OCI-LY1 (cell line): ENCODE data around the gene TUFT1.

Source experiments
- EZH2 ChIP-seq: fragments of 200-600 bp; sonication (generic), shearing (Covaris generic); IDR thresholded peaks from 2 replicates; pipeline ENCODE4 v1.8.0; 2017; ENCODE audit warnings: borderline replicate concordance, mixed run types, mild to moderate bottlenecking, antibody characterized with exemption, low read length, moderate library complexity, mixed read lengths
- TF ChIP-seq, protein P1 (sequence below): fragments of 200-600 bp; sonication (generic), shearing (Covaris generic); IDR thresholded peaks from 2 replicates; pipeline ENCODE4 v1.5.1; 2017; ENCODE audit warnings: mild to moderate bottlenecking, antibody characterized with exemption, low read length, moderate library complexity, mixed read lengths

DNA sequence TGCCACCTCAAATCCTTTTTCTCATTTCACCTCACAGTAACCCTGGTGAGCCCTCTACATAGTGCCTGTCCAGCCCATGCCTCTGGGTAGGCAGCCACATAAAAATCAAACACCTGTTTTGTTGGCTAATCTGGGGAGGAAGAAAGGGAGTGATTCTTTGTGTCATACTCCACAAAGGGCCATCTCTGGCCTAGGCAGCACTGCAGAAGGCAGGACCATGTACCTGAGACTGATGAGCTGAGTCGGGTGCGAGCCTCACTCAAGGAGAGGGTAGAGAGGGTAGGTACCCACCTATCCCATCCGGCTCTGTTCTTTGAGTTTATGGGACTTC, 7.8 kb downstream of the TUFT1 start:
- TF ChIP-seq EZH2, result no peak
- TF ChIP-seq, protein P1, sequence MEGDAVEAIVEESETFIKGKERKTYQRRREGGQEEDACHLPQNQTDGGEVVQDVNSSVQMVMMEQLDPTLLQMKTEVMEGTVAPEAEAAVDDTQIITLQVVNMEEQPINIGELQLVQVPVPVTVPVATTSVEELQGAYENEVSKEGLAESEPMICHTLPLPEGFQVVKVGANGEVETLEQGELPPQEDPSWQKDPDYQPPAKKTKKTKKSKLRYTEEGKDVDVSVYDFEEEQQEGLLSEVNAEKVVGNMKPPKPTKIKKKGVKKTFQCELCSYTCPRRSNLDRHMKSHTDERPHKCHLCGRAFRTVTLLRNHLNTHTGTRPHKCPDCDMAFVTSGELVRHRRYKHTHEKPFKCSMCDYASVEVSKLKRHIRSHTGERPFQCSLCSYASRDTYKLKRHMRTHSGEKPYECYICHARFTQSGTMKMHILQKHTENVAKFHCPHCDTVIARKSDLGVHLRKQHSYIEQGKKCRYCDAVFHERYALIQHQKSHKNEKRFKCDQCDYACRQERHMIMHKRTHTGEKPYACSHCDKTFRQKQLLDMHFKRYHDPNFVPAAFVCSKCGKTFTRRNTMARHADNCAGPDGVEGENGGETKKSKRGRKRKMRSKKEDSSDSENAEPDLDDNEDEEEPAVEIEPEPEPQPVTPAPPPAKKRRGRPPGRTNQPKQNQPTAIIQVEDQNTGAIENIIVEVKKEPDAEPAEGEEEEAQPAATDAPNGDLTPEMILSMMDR, result no peak
